ENCODE data around the gene FOXD4L1.
"Not testable (repeated sequence)": the region's sequence is repeated elsewhere in the genome, so short reads cannot be mapped to it uniquely, and the experiment has no call there.

Gene FOXD4L1

DNA sequence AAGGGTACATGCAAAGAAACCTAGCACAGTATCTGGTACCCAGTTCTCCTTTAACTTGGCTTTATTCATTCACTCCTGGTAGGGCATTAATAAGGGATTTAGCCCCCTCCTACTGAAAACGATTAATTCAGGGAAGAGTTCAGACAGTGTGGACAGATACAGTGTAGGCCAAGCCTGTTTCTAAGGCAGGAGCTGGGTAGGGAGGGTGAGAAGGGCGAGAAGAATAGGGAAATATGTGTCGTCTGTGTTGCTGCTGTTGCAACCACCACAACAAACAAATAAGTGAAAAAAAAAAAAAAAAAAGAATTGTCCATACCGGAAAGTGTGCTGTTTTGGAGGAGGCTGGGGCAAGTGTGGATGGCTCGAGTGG, 42.4 kb downstream of the FOXD4L1 start:
- not testable (repeated sequence) for H3K27ac ChIP-seq; H3K36me3 ChIP-seq; H3K4me3 ChIP-seq (ENCODE audit: low read depth in 1 of 2, low read length in 1 of 2); H3K9me3 ChIP-seq
- Histone ChIP-seq H3K4me1 (ENCODE audit: control insufficient read depth in 1 of 2, insufficient read depth in 1 of 2, low read depth in 1 of 2, low read length in 1 of 2) (peaks cover 5 to 11% of the 10 kb centered on the region in 2 experiments), H3K27me3 (peaks cover 42% of the 10 kb centered on the region)

- Histone ChIP-seq H3K4me3 (ENCODE audit: low read depth in 1 of 2, low read length in 1 of 2) (peak overlapping the region; percentile 17 to 63), H3K27me3 (peaks cover 42% of the 10 kb centered on the region), H3K4me1 (ENCODE audit: control insufficient read depth in 1 of 2, insufficient read depth in 1 of 2, low read depth in 1 of 2, low read length in 1 of 2) (peaks cover 5 to 11% of the 10 kb centered on the region in 2 experiments)
- not testable (repeated sequence) for H3K9me3 ChIP-seq, H3K36me3 ChIP-seq, H3K27ac ChIP-seq
These were observed 42.9 kb downstream of the FOXD4L1 start for GRCh38 chr2:113541204-113541975.

GRCh38 chr2:113541976-113542485, 43.6 kb downstream of the FOXD4L1 start:
- not testable (repeated sequence) for H3K9me3 ChIP-seq, H3K27ac ChIP-seq, H3K36me3 ChIP-seq
- Histone ChIP-seq H3K4me3 (ENCODE audit: low read depth in 1 of 2, low read length in 1 of 2) (peak overlapping the region in 1 of 2 experiments; percentile 63), H3K4me1 (ENCODE audit: control insufficient read depth in 1 of 2, insufficient read depth in 1 of 2, low read depth in 1 of 2, low read length in 1 of 2) (peaks cover 5 to 11% of the 10 kb centered on the region in 2 experiments), H3K27me3 (peaks cover 42% of the 10 kb centered on the region)

DNA sequence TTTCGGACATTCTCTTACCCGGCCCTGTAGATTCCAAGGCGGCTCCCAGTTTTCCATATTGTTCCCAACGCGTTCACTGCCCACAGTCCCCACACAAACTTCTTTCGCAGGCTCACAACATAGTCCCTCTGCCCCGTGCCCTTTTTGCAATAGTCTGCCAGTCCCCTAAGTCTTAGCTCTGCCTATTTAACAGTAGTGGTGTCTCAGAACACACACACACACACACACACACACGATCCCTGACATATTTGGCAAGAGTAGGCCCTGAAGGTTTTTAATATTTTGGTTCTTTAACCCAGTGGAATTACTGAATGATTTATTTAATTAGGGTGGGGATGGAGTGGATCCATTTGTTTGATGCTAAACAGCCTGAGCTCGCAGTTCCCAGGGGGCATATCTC, 44.1 kb downstream of the FOXD4L1 start:
- not testable (repeated sequence) for H3K36me3 ChIP-seq; H3K9me3 ChIP-seq; H3K4me3 ChIP-seq (ENCODE audit: low read depth in 1 of 2, low read length in 1 of 2); H3K27ac ChIP-seq
- peaks cover 42% of the 10 kb centered on the region for H3K27me3 ChIP-seq
- H3K4me1 ChIP-seq (ENCODE audit: control insufficient read depth in 1 of 2, insufficient read depth in 1 of 2, low read depth in 1 of 2, low read length in 1 of 2) = peaks cover 5 to 11% of the 10 kb centered on the region in 2 experiments

All from neutrophil (primary cell).